Fibroblast of peridontal ligament (primary cell): ENCODE results near the gene BTBD9.
A peak's percentile ranks its signal among the peaks of the same experiment; 100 is the strongest.
"Not testable (repeated sequence)": the region's sequence is repeated elsewhere in the genome, so short reads cannot be mapped to it uniquely, and the experiment has no call there.

Experiments
- DNase-seq: peaks from one replicate; pipeline ENCODE4 v3.0.0-alpha.2; 2010; ENCODE audit errors: extremely low read depth

Gene BTBD9

DNA sequence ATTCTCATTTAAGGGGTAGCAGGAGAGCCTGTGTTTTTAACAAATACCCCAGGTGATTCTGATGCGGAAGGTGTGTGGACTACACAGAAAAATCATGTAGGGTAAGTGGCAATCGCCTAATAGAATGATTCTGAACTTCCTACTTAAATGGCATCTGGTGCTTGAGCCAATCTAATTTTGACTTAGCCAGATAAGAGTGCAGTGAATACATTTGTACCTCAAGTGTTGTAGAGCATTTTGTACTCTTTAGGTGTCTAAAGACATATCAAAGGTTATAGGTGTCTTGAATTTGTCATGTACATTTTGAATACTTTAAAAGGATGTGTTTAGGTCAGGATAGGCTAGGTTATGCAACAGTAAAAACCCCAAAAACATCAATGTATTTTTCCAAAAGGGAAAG lies 10.0 kb upstream of the BTBD9 start:
- no peak for DNase-seq

DNA sequence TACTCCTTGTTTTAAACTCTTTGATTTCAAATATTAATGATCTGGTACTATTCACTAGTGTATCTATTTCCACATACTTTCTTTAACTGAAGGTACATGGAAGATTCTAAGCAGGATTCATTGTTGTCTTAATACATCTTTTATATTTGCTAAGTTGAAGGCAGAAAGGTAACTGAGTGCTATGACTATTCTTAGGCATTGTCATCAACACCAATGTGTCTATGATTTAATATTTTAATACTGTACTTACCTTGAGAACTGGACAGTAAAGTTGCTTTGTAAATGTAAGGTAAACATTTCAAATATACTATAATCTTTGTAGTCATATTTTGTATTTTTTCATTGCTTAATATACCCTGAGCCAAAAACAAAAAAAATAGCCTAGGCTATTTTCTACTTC lies 8.9 kb upstream of the BTBD9 start:
- no peak for DNase-seq

DNA sequence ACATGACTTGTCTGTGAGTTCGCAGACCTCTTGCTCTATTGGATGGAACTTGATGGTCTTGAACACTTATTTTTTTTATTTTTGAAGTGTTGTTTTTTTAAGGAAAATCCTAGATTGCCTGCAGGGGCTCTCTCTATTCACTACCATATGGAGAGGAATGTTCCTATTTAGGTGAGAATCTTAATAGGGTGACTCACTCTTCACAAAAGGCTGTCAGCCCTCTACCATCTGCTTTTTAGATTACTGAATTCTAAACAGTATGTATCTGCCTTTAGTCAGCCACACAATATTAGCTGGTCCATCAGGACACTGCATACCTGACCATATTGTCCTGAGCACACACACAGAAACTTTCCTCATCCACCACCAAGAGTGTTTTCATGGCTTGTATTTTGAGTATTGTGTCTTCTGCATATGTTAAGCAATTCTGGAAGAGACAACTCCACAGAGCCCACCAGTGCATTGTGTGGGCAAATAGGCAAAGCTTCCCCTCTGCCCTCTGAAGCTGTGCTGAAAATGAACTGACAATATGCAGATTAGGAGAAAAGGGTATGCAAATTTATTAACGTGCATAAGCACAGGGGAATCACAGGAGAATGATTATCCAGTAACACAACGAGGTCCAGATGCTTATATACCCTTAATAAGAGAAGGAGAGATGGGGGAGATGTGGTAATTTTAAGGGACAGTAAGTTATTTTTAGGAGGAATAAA lies 6.6 kb upstream of the BTBD9 start:
- no peak for DNase-seq

DNA sequence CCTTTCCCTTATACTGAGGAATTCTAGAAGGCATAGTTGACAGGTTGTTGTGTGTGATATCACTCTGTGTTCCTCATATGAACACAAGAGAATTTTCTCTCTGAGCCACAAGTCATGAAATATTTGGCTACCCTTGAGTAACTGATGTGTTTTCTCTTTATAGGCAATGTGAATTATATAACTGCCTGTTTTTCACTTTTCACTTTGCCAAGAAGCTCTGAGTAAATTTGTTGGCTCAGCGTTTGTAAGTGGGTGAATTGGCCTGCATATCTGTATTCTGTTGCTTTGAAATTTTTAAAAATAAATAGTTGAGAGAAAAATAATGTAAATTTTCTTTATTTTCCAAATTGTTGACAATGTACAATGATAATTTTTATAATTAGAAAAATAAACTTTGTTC lies 5.2 kb upstream of the BTBD9 start:
- DNase-seq, result no peak

DNA sequence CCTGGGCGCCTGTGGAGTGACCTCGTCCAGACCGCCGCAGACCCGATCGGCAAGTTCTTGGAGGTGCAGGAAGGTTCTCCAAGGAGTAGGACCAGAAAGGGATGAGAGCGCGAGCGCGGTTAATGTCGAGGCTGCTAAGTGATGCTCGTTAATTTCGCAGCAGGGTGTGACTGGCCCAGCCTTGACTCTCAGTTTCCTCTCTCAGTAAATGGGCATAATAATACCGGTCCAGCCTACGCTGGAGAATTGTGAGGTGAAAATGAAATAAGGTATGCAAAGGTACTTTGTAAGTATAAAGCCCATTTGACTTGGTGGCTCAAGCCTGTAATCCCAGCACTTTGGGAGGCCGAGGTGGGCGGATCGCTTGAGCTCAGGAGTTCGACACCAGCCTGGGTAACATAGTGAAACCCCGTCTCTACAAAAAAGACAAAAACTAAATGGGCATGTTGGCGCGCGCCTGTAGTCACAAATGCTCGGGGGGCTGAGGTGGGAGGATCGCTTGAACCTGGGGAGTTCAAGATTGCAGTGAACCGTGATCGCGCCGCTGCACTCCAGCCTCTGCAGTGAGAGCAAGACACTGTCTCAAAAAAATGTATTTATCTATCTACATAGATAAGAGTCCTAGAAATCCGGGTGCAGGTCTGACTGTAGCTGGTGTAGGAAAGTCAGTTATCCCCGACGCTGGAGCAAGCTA lies 634 bp upstream of the BTBD9 start:
- DNase-seq, result peak; percentile 19

DNA sequence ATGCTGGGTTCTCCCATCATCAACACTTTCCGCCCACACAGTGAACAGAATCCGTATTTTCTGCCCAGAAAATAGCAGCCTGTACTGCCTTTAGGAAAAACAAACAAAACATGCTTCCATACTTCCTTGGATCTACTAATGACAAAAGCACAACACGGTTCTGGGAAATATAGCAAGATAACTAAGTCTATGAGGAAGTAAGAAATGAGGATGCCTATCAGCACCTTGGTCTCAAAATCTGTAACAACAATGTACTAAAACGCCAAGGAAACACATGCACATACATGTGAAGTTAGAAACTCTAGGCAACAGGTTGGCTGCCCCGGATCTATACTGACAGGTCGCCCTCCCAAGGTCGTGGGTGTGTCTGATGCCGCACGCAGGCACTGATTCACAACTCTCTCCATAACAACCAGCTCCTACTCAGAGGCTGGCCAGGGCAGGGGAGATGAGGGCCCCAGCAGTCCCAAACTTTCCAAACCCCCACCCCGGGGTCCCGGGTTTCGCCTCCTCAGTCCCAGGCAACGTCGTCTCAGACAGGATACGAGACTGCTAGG lies 710 bp downstream of the BTBD9 start:
- DNase-seq, result peak; percentile 43

DNA sequence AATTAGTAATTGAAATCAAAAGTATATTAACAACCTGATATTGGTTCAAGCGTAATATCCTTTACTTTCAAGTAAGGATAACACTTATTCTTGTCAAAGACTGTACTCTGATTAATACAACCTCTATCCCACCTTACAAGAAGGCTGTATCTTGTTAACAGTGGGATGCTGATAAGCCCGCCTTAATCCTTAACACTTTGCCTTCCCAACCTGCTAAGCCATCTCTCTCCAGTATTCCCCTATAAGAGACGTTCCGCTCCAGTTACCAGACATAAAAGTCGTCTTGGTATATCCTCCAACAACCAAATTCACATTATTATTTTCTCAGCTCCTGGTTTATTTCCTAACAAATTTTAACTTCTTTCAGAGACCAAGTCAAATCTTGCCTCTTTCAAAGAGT lies 2.0 kb downstream of the BTBD9 start:
- DNase-seq, result no peak

DNA sequence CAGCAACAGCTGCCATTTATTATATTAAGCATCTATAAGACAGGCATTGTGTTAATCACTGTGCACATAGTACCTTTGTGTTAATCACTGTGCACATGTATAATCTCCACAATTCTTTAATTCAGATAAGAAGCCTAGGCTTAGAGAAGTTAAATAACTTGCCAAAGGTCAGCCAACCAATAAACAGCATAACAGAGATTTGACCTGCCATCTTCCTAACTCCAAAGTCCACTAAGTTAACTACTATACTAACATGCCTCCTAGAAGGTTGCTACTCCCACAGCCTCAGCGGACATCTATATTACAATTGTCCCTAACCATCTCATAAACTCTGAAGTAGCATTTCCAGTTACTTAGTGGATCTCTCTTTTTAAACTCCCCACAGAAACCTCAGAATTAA lies 3.7 kb downstream of the BTBD9 start:
- DNase-seq, result no peak

DNA sequence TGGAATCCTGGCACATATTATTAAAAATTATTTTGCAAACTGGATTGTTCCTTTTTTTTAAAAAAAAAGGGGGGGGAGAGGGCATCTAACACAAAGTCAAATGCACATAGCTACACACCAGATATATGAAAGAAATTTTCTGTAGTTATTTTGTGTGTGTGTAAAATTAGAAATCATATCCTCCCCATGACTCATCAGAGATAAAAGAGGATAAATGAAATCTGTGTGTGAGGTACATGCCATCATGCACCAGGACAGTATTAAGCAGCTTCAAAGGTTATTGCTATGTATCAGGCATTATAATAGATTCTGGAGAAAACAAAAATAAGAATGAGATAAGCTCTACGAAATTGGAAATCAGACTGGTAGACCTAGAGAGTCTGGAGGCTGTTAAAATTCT lies 5.2 kb downstream of the BTBD9 start:
- no peak for DNase-seq

DNA sequence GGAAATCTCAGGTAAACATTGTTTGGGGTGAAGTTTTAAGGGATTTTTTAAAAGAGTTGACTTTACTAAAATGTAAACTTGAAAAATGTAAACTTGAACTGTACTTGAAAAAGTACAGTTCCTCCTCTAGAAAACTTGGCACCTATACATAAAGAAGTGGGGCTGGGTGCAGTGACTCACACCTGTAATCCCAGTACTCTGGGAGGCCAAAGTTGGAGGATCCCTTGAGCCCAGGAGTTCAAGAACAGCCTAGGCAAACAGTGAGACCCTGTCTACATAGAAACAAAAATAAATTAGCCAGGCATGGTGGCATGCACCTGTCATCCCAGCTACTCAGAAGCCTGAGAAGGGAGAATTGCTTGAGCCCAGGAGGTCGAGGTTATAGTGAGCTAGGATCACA lies 7.2 kb downstream of the BTBD9 start:
- DNase-seq, result no peak

DNA sequence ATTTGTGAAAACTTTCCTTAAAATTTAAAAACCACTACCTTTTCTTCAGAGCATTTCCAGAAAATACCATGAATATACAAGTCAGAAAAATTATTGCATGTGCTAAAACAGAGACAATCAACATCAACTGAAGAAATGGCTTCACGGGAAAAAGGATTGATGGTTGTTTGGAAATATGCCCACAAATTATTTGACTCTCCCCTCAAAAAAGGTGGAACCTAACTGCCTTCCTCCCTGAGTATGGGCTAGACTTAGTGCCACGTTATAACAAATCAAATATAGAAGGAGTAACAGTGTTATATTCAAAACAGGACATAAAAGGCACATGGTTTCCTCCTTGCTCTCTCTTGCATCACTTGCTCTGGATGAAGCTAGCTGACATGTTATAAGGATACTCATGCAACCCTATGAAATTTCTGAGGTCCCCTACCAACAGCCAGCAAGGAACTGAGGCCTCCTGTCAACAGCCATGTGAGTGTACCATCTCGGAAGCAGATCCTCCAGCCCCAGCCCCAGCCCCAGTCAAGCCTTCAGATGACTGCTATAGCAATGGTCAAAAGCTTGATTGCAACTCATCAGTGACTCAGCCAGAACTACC lies 8.4 kb downstream of the BTBD9 start:
- DNase-seq, result no peak

DNA sequence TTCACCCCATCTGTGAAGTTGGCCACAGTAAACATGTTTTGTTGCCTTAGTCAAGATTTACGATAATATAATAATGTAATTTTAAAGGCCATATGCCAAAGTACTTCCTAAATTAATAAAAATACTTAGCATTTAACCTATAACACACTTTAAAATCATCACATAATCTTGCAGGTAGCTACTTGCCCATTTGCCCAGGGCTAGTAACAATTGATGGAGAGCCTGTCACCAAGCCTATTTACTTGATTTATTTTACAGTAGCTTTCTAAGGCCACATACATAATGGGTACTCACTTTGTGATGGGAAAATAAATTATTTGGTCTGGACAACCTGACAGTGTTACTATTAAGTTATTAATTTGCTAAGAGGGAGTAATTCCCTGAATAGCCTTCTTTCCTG lies 14.5 kb downstream of the BTBD9 start:
- no peak for DNase-seq

DNA sequence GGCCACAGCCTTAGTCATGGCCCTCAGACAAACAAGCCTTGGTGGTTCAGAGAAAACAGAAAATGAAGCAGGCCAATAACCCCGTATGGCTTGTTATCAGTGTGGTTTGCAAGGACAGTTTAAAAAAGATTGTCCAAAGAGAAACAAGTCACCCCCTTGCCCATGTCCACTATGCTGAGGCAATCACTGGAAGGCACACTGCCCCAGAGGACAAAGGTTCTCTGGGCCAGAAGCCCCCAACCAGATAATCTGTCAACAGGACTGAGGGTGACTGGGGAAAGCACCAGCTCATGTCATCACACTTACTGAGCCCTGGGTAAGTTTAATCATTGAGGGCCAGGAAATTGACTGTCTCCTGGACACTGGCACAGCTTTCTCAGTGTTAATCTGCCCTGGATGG lies 20.4 kb downstream of the BTBD9 start:
- DNase-seq, result not testable (repeated sequence)

DNA sequence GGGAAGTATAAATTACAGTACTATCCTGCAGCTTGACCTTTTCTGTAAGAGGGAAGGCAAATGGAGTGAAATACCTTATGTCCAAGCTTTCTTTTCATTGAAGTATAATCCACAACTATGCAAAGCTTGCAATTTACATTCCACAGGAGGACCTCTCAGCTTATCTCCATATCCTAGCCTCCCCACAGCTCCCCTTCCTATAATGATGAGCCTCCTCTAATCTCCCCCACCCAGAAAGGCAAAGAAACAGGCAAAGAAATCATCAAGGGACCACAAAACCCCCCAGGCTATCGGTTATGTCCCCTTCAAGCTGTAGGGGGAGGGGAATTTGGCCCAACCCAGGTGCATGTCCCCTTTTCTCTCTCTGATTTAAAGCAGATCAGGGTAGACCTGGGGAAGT lies 21.4 kb downstream of the BTBD9 start:
- not testable (repeated sequence) for DNase-seq

DNA sequence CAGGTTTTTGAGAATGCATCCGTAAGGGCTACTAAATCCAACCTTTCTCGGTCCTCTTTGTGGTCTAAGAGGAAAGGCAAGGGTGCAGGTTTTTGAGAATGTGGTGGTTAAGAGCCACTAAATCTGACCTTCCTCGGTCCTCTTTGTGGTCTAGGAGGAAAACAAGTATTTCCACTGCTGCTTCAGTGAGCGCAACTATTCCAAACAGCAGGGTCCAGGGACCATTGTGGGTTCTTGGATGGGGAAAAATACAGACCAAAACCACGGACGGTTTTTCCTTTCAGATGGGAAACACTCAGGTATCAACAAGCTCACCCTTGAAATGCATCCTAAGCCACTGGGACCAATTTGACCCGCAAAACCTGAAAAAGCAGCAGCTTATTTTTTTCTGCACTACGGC lies 21.9 kb downstream of the BTBD9 start:
- no peak for DNase-seq

DNA sequence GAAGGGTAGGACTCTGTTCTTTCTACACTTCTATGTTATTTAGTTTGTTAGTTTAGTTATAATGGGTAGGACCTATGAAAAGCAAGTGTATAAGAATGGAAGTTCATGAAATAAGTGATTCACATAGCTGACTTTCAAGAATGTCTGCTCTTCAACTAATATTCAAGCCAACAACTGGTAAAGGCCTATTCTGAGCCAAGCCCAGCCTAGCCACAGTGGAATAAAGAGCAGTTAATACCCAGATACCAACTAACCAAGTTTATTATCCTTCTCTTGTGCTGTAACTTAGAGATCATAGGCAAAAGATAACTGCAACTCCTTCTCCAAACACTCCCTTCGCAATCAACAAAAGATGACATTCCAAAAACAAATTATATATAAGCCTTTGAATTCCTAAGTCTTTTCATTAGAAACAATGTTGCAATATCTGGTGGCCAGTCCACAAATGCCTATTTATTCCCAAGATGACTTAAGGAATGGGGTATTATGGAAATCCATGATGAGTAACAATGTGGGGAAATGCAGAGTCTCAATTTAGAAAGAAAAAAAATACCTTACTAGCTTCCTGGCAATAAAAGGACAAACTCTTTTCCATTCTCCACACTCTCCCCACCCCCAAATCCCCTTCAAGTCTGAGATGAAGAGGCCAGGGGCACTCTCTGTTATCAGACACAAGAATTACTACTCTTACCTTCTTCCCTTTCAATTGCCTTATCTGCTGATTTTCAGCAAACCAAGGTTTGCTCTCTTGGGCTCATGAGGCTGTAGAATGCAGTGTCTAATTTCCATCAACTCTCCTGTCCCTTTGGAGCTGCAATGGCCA lies 27.4 kb downstream of the BTBD9 start:
- DNase-seq, result peak; percentile 89

DNA sequence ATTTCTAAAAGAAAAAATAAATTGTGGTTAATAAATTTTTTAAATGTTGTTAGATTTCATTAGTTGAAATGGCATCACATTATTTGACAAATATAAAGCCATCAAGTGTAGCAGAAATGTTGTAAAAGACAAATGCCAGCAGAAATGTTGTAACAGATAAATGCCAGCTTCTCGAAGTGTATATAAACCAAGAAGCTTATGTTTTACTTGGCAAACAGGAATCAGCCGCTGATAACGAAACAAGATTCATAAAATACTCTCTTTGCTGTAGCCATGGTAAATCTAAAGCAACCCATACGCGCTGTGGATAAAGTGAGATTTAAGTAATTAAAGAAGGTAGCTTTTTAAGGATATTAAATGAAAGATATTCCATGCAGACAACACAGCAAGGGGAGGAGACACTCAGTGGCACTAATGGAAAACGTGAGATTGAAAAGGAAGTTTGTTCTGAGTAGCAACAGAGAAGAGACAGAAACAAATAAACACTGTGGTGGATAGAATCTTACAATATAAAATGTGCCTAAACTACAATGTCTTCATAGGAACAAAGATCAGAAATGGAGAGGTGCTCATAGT lies 29.6 kb downstream of the BTBD9 start:
- DNase-seq, result no peak

DNA sequence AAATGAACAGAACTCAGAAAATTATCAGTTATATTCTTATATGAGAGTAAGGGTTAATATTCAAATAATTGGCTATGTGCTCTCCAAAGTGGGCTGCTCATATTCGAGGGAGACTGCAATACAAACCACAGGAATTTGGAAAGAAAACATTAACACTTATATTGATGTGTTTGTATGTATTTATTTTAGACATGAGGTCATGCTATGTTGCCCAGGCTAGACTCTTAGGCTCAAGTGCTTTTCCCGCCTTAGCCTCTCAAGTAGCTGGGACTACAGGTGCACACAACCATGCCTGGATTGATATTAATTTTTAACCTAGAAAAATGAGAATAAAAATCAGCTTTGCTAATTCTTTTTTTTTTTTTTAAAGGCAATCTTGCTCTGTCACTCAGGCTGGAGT lies 35.0 kb downstream of the BTBD9 start:
- no peak for DNase-seq

DNA sequence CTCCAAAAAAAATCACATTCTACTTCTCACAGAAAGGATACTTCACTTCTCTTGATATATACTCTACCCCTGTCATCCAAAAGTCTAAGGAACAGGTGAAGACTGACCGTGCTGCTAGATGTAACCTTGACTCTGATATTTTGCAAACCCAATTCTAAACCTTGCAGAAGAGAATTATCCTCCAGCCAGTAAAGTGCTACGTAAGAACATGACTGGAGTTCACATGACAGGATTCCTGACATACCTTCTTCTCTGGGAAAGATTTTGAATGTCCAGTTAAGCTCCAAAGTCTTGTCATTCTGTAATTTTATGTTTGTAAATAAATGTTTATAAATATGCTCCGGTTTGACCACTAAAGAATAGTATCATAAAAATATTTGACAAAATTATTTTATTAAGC lies 35.8 kb downstream of the BTBD9 start:
- peak; percentile 42 for DNase-seq

DNA sequence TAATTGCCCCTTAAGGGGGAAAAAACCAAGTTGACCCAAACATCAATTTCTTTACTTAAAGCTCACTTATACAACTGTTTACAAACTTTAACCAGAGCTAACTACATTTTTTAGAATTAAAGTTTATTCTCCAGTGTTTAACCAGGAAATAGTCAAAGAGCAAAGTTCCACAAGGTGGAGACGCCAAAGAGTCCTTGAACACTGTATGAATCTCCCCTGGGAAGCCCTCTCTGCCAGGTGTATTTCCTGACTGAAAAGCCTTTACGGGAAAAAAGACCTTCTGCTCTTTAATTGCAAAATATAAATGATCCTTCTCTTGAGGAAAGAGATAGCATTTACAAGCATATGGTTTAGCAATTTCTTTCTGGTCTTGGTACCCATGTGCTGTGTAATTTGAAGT lies 36.2 kb downstream of the BTBD9 start:
- no peak for DNase-seq

DNA sequence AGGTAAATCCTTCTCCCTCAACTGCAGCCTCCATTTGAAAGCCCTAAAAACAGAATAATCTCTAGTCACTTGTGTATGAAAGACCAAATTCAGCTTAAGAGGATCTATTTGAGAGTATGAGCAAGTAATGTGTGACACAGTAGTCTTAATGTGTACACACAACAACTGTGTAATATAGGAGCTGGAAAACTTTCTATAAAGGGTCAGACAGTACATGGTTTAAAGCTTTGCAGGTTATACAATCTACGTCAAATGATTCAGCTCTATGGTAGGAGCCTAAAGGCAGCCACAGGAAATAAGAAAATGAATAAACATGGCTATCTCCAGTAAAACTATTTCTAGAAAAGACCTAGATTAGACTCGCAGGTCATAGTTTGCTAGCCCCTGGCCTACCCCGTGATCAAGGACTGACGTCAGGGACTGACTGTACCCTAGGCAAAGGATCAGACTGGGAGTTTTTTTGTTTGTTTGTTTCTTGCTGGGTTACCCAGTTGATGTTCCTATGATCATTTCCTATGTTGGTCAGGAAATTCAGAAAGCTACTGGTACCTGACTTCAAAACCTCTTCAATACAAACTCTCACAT lies 39.7 kb downstream of the BTBD9 start:
- no peak for DNase-seq
